H1 (cell line): Measurements from ENCODE around the gene MTF1. TPM values are rescaled to one million over a fixed set of nuclear protein-coding genes. Genes with fewer than 3 reads are reported as not detected.
A peak's percentile ranks its signal among the peaks of the same experiment; 100 is the strongest.

Experiments used
- JUN ChIP-seq: IDR thresholded peaks from 2 replicates; pipeline ENCODE4 v1.6.1; 2011; ENCODE audit warnings: low read depth, mild to moderate bottlenecking, improper control_type of control experiment, low read length
- KDM4A ChIP-seq: IDR thresholded peaks from one replicate; pipeline ENCODE4 v1.7.1; 2012; ENCODE audit warnings: low read depth, mild to moderate bottlenecking, moderate library complexity, low read length, inconsistent platforms; ENCODE audit not compliant: severe bottlenecking
- polyA plus RNA-seq, 7 experiments: library from polyadenylated mRNA; depleted of rRNA in 3 of 7; stranded (reverse) in 5 of 7; unstranded in 2 of 7; fragments of >200 nt in 5 of 7; fragments of 200-250 nt in 2 of 7; gene quantifications; 1 replicate in 5 of 7; 2 replicates in 1 of 7; 4 replicates in 1 of 7; pipeline versions ENCODE4 v1.2.1 to v1.2.3, GENCODE V29; 2011 to 2013; ENCODE audit warnings: missing spikeins in 2 of 7, mixed read lengths in 2 of 7
- total RNA-seq: library from RNA; stranded (reverse); fragmentation: NEBNext Ultra II Directional; extraction: Animal tissue kit (Norgen Biotek cat#: 25700); gene quantifications from 2 replicates; pipeline ENCODE4 v1.2.1, GENCODE V29; 2021

The MTF1 gene
- total and polyA plus RNA-seq, 2 of the 8 experiments (the other 6 are each of a cell fraction or from before 2014, with no cell fraction given) = 4.0 to 15.5 TPM

DNA sequence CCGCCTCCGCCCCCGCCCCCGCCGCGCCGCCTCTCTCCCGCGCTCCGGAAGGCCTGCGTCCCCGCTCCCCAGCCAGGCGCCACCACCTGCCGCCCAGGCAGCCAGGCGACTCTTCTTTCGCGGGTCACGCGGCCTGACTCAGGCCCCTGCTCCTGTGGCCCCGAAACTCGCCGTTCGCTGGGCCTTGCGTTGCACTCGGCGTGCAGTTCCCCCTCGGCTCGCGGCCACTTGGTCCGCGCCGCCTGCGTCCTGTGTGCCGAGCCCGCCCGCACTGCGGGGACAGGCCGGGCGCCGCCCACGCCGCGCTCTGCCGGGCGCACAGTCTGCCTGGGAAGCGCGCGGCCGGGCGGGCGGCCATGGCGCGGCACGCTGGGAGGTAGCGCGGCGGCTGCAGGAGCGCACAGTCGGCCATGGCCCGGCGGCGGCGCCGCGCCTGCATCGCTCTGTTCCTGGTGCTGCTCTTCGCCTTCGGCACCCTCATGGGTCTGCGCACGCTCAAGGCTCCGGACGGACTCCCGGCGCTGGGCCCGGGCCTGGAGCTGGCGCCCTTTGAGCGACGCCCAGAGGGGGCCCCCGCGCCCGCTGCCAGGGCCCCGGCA is 65.5 kb downstream of the MTF1 start, which contains the start of gene MANEAL (continued):
- TF ChIP-seq KDM4A (peak; percentile 83), JUN (no peak)
